ENCODE measurements around the gene PTPRN2. TPM values are rescaled to one million over a fixed set of nuclear protein-coding genes. Genes with fewer than 3 reads are reported as not detected.

The PTPRN2 gene
- total and polyA plus RNA-seq, 2 of the 8 experiments (the other 6 are each of a cell fraction or from before 2014, with no cell fraction given): 2.6 to 4.5 TPM

DNA sequence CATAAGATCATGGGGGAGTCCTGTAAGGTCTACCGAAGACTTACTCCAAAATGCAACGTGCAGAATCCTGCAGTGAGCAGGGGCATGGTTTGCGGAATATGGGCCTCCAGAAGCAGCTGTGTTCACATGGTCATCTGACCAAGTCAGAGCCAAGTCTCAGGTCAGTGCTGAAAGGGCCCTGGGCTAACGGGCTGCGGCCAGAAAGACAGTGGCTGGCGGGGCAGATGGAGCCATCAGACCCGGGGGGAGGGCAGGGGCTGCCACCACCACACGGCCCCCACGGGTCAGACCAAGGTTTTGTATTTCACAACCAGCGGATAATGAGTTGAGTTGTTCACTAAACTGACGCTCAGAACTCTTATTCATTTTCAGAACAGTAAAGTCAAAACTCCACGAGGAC lies 522.3 kb downstream of the PTPRN2 start:
- H3K79me2 ChIP-seq (ENCODE audit: control insufficient read depth in 1 of 2, insufficient read depth in 2 of 2, low read length in 2 of 2): no peaks in the 10 kb centered on the region
- no peaks in the 10 kb centered on the region for H4K20me1 ChIP-seq (replicated peaks in 1 of 2; ENCODE audit: control insufficient read depth in 1 of 2, insufficient read depth in 2 of 2, low read length in 2 of 2)
- no peak overlapping the region for H2BK12ac ChIP-seq (ENCODE audit: low read depth, low read length)
- ChIA-PET POLR2A (ENCODE audit: partially characterized antibody) (no interaction called here), CTCF (ENCODE audit: partially characterized antibody) (interaction anchor here (0.5 kb wide), 1 partner anchor 209 kb away, joined by 5 read pairs; no protein-coding TSS in a partner anchor)
- H2BK15ac ChIP-seq (ENCODE audit: low read length): no peak overlapping the region
- no peak overlapping the region for H2BK20ac ChIP-seq (ENCODE audit: low read length)
- no peak overlapping the region for H3K4me3 ChIP-seq (ENCODE audit: extremely low read depth in 1 of 4, insufficient read depth in 2 of 4, low read depth in 3 of 4, low read length in 4 of 4)
- H3K14ac ChIP-seq (ENCODE audit: insufficient read length): no peak overlapping the region
- no peak for DNase-seq (ENCODE audit: low read depth in 1 of 2, low spot score in 2 of 2)
- no peak overlapping the region for H3K9ac ChIP-seq (replicated peaks in 1 of 4; ENCODE audit: extremely low read depth in 1 of 4, low read depth in 3 of 4, low read length in 3 of 4)
- no peaks in the 10 kb centered on the region for H3K27me3 ChIP-seq (replicated peaks in 1 of 4; ENCODE audit: control insufficient read depth in 3 of 4, extremely low read depth in 1 of 4, insufficient read depth in 3 of 4, low read length in 3 of 4)
- no peak overlapping the region for H2AK5ac ChIP-seq (ENCODE audit: low read depth, low read length)
- H3K18ac ChIP-seq (ENCODE audit: extremely low read depth, low read length): no peak overlapping the region
- no peak overlapping the region for H3K4me2 ChIP-seq (ENCODE audit: insufficient read depth in 1 of 2, low read depth in 2 of 2, low read length in 2 of 2)
- H2BK5ac ChIP-seq (ENCODE audit: low read depth, low read length): no peak overlapping the region
- H3K27ac ChIP-seq (ENCODE audit: low read depth, low read length): no peak overlapping the region
- no peaks in the 10 kb centered on the region for H3K4me1 ChIP-seq (replicated peaks in 1 of 4; ENCODE audit: control insufficient read depth in 3 of 4, insufficient read depth in 4 of 4, low read length in 3 of 4)
- no peak overlapping the region for H3K23ac ChIP-seq (ENCODE audit: insufficient read length)
- no peak overlapping the region for H4K91ac ChIP-seq (replicated peaks; ENCODE audit: insufficient read length, low read length)
- H4K5ac ChIP-seq (ENCODE audit: insufficient read length, low read depth, low read length): no peak overlapping the region
- no peaks in the 10 kb centered on the region for H3K23me2 ChIP-seq (ENCODE audit: low read depth, low read length)
- H3K56ac ChIP-seq (replicated peaks; ENCODE audit: insufficient read length, low read depth, low read length): no peak overlapping the region
- no peak overlapping the region for H3K4ac ChIP-seq (replicated peaks; ENCODE audit: insufficient read length, low read depth, low read length)
- no peak overlapping the region for H2BK120ac ChIP-seq (replicated peaks; ENCODE audit: low read depth, low read length)
- WGBS, 2 experiments (ENCODE audit: extremely low coverage in 1 of 2, insufficient coverage in 1 of 2, insufficient read length in 1 of 2, insufficient replicate concordance in 2 of 2, low coverage in 1 of 2, low lambda C conversion rate in 2 of 2, missing lambda C conversion rate in 1 of 2): 92% methylated on average over 12 of the region's 12 CpGs; no CpG with 5 or more reads in 1 of the 2 experiments
- H4K8ac ChIP-seq (ENCODE audit: extremely low read depth, insufficient read depth, low read length): no peak overlapping the region
- H3K9me3 ChIP-seq (ENCODE audit: insufficient read depth in 2 of 2, low read depth in 1 of 2, low read length in 1 of 2): peaks cover 36 to 72% of the 10 kb centered on the region in 2 experiments
- H2AFZ ChIP-seq (ENCODE audit: low read length): no peak overlapping the region
- no peak for FAIRE-seq
- H3K36me3 ChIP-seq (ENCODE audit: control insufficient read depth in 2 of 4, insufficient read depth in 4 of 4, low read length in 3 of 4): no peaks in the 10 kb centered on the region
- no peaks in the 10 kb centered on the region for H3K79me1 ChIP-seq (ENCODE audit: low read depth, low read length)
- TF ChIP-seq EGR1 (IDR thresholded peaks at IDR 0.05; ENCODE audit: borderline replicate concordance, low read depth, low read length): no peak

Data from H1 (cell line).